GM20431 (cell line): Measurements from ENCODE around the gene ETNK1.

Source experiments
- in situ Hi-C: fragments of 300-500 bp; cut with MseI, MboI; formaldehyde crosslinking; loops from one replicate; pipeline ENCODE4 v1.15.0; 2020; ENCODE audit warnings: low sequenced_read_pairs; ENCODE audit not compliant: unreplicated experiment

ETNK1 gene

DNA sequence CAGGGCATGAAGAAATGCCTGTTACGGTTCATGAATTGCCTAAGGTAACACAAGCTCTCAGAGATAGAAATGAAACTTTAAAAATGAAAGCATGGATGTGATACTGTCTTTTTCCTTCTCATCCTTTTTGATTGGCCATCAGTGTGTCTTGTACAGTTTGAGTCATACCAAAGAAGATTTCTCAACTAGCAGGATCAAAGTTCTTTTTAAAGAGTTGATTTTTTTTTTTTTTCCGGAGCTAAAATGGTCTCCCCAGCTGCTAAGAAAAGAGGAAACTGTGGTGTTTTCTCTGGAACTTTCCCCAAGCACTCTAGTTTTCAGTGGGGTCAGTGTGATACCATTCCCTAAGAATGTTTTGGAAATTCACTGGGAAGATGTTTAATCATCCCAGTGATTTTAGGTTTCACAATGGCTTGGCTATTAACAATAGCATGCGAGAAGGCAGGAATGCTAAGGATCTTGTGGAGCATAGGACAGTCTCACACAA is 105.0 kb downstream of the ETNK1 start:
- in situ Hi-C loops, result no loop called here

DNA sequence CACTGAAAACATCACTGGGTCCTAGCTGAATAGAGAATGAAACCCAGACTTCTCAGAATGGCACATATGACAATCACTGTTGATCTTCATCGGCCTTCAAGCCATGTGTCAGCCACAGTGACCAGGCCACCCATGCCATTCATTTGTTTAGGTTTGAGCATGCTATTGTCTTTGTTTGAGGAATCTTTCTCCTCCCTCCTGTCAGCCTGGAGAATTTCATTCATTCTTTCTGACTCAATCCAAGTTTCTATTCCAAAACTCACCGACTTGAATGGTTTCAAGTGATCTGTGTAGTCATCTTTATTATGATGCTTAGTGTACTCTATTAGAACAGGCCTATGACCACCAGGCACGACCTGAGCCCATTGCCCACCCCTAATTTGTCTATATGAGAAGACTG is 106.3 kb downstream of the ETNK1 start:
- in situ Hi-C loops, result no loop called here

DNA sequence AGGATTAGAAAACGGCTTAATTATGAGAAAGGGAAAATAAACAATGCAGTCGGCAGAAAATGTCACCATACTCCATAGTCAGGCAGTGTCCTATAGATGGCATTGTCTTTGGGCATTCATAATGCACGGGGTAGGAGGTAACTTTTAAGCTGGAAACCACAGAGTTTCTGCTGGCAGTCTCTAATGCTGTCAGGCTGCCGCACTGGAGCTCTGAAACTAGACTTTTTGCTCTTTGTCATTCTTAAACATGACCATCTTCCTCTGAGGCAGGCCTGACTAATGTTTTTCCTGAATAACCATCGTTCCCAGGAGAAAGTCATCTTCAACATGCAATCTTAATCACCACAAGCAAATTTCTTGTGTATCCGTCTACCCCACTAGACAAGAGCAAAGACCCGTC is 108.8 kb downstream of the ETNK1 start:
- in situ Hi-C loops, result no loop called here

DNA sequence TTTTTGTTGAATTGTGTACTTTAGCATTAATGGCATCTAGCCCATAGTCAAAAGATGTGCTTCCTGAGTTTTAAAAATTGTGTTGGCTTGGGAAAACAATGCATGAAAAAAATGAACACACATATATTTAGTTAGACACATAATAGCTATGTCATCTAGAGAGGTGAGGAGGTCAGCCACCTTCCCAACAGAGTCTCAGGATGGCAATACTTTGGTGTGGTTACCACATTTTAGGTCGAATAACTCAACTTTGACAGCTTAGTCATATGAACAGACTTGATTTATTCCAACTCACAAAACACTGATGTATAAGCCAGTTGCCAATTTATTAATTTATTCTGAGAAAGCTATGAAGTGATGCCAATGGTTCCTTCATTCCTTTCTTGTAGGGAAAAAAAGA is 114.0 kb downstream of the ETNK1 start:
- in situ Hi-C loops, result no loop called here
